ENCODE results near the gene OOSP4B. TPM values are rescaled to one million over a fixed set of nuclear protein-coding genes. Genes with fewer than 3 reads are reported as not detected.

OOSP4B gene
- polyA plus RNA-seq, 1 of the 3 experiments (the other 2 are of a cell fraction): not detected

- TF ChIP-seq, protein P1, sequence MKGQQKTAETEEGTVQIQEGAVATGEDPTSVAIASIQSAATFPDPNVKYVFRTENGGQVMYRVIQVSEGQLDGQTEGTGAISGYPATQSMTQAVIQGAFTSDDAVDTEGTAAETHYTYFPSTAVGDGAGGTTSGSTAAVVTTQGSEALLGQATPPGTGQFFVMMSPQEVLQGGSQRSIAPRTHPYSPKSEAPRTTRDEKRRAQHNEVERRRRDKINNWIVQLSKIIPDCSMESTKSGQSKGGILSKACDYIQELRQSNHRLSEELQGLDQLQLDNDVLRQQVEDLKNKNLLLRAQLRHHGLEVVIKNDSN (IDR thresholded peaks at IDR 0.05; ENCODE audit: borderline replicate concordance, low read depth): no peak
- TF ChIP-seq RCOR1 (IDR thresholded peaks at IDR 0.05; ENCODE audit: low read length) (no peak), REST (IDR thresholded peaks at IDR 0.05; ENCODE audit: low read depth, low read length) (no peak)
Measured at GRCh38 chr11:60077981-60078380, 61.0 kb downstream of the OOSP4B start (continued).

GRCh38 chr11:60078745-60079144, 61.8 kb downstream of the OOSP4B start:
- Histone ChIP-seq H3K4me3 (ENCODE audit: low read depth in 2 of 2, low read length in 1 of 2) (no peak overlapping the region), H3K4me1 (ENCODE audit: control insufficient read depth in 1 of 2, insufficient read depth in 2 of 2, low read depth in 1 of 2, low read length in 1 of 2) (no peaks in the 10 kb centered on the region), H2AFZ (ENCODE audit: low read depth) (no peak overlapping the region), H3K4me2 (no peak overlapping the region), H3K9me2 (no peaks in the 10 kb centered on the region), H3K27ac (ENCODE audit: low read depth in 2 of 2, low read length in 1 of 2) (no peak overlapping the region), H3K36me3 (replicated peaks in 1 of 2; ENCODE audit: control insufficient read depth in 1 of 2, insufficient read depth in 2 of 2, low read length in 1 of 2) (no peaks in the 10 kb centered on the region), H3K79me2 (ENCODE audit: insufficient read depth) (no peaks in the 10 kb centered on the region), H3F3A (replicated peaks; ENCODE audit: insufficient read depth) (no peaks in the 10 kb centered on the region), H4K20me1 (ENCODE audit: insufficient read depth) (no peaks in the 10 kb centered on the region; the same call in 1 of the 2 replicates), H3K9me3 (no peaks in the 10 kb centered on the region), H3K27me3 (ENCODE audit: insufficient read depth) (no peaks in the 10 kb centered on the region), H3K9ac (no peak overlapping the region)
- TF ChIP-seq MXI1 (IDR thresholded peaks at IDR 0.05; ENCODE audit: low read depth, low read length) (no peak), SIN3A (IDR thresholded peaks at IDR 0.05; ENCODE audit: borderline replicate concordance, low read depth, low read length) (no peak), MAX (IDR thresholded peaks at IDR 0.05; ENCODE audit: low read depth) (no peak), EP300 (IDR thresholded peaks at IDR 0.05; ENCODE audit: borderline replicate concordance in 1 of 2, low read depth in 1 of 2, low read length in 1 of 2) (no peak), GABPA (IDR thresholded peaks at IDR 0.05; ENCODE audit: low read depth) (no peak), RAD21 (IDR thresholded peaks at IDR 0.05; ENCODE audit: low read length) (no peak), YY1 (IDR thresholded peaks at IDR 0.05; ENCODE audit: low read depth) (no peak), RXRA (IDR thresholded peaks at IDR 0.05; ENCODE audit: borderline replicate concordance, low read depth) (no peak), CHD2 (IDR thresholded peaks at IDR 0.05; ENCODE audit: low read length, partially characterized antibody) (no peak), FOXJ3 (CRISPR knock-in tag; IDR thresholded peaks at IDR 0.05) (no peak), NRF1 (IDR thresholded peaks at IDR 0.05; ENCODE audit: low read depth, low read length) (no peak), TAF1 (IDR thresholded peaks at IDR 0.05; ENCODE audit: borderline replicate concordance, low read depth, low read length) (no peak), EZH2phosphoT487 (IDR thresholded peaks at IDR 0.05; ENCODE audit: borderline replicate concordance, low read depth) (no peak), TCF12 (IDR thresholded peaks at IDR 0.05) (no peak)
- TF ChIP-seq, protein P2, sequence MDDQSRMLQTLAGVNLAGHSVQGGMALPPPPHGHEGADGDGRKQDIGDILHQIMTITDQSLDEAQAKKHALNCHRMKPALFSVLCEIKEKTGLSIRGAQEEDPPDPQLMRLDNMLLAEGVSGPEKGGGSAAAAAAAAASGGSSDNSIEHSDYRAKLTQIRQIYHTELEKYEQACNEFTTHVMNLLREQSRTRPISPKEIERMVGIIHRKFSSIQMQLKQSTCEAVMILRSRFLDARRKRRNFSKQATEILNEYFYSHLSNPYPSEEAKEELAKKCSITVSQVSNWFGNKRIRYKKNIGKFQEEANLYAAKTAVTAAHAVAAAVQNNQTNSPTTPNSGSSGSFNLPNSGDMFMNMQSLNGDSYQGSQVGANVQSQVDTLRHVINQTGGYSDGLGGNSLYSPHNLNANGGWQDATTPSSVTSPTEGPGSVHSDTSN (IDR thresholded peaks at IDR 0.05): no peak
- TF ChIP-seq, protein P3, sequence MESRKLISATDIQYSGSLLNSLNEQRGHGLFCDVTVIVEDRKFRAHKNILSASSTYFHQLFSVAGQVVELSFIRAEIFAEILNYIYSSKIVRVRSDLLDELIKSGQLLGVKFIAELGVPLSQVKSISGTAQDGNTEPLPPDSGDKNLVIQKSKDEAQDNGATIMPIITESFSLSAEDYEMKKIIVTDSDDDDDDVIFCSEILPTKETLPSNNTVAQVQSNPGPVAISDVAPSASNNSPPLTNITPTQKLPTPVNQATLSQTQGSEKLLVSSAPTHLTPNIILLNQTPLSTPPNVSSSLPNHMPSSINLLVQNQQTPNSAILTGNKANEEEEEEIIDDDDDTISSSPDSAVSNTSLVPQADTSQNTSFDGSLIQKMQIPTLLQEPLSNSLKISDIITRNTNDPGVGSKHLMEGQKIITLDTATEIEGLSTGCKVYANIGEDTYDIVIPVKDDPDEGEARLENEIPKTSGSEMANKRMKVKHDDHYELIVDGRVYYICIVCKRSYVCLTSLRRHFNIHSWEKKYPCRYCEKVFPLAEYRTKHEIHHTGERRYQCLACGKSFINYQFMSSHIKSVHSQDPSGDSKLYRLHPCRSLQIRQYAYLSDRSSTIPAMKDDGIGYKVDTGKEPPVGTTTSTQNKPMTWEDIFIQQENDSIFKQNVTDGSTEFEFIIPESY (IDR thresholded peaks at IDR 0.05; ENCODE audit: borderline replicate concordance, low read depth): no peak
- TF ChIP-seq, protein P1 (IDR thresholded peaks at IDR 0.05; ENCODE audit: borderline replicate concordance, low read depth): no peak
- TF ChIP-seq, protein P4, sequence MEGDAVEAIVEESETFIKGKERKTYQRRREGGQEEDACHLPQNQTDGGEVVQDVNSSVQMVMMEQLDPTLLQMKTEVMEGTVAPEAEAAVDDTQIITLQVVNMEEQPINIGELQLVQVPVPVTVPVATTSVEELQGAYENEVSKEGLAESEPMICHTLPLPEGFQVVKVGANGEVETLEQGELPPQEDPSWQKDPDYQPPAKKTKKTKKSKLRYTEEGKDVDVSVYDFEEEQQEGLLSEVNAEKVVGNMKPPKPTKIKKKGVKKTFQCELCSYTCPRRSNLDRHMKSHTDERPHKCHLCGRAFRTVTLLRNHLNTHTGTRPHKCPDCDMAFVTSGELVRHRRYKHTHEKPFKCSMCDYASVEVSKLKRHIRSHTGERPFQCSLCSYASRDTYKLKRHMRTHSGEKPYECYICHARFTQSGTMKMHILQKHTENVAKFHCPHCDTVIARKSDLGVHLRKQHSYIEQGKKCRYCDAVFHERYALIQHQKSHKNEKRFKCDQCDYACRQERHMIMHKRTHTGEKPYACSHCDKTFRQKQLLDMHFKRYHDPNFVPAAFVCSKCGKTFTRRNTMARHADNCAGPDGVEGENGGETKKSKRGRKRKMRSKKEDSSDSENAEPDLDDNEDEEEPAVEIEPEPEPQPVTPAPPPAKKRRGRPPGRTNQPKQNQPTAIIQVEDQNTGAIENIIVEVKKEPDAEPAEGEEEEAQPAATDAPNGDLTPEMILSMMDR (IDR thresholded peaks at IDR 0.05): no peak
- no peak for DNase-seq
- CTCF ChIA-PET: no interaction called here
- POLR2A ChIA-PET: no interaction called here
- 5% methylated on average over 4 of the region's 4 CpGs for WGBS (ENCODE audit: low lambda C conversion rate)

Data from SK-N-SH (cell line).